A549 (cell line): ENCODE data around the gene GJB1.

Experiments used
- CTCF ChIP-seq: fragments of >200 bp; sonication (Bioruptor Twin); formaldehyde crosslinking; IDR thresholded peaks from 3 replicates; pipeline ENCODE4 v1.5.1; 2016
- ELK1 ChIP-seq: fragments of 150-350 bp; IDR thresholded peaks from 2 replicates; pipeline ENCODE4 v1.6.1; 2014; ENCODE audit warnings: low read depth, mild to moderate bottlenecking, low read length
- MAX ChIP-seq: IDR thresholded peaks from 2 replicates; pipeline ENCODE4 v1.6.1; 2012
- SMC3 ChIP-seq: fragments of >200 bp; sonication (Bioruptor Twin); formaldehyde crosslinking; IDR thresholded peaks from 3 replicates; pipeline ENCODE4 v1.6.1; 2018; ENCODE audit warnings: inconsistent platforms
- USF2 ChIP-seq: fragments of 450-650 bp; IDR thresholded peaks from 2 replicates; pipeline ENCODE4 v1.6.1; 2014; ENCODE audit warnings: antibody characterized with exemption

GRCh38 chrX:71256051-71256450 is 33.0 kb downstream of the GJB1 start:
- TF ChIP-seq USF2: no peak
- TF ChIP-seq SMC3: no peak
- TF ChIP-seq CTCF: no peak
- no peak for TF ChIP-seq ELK1
- TF ChIP-seq MAX: no peak
